Thyroid gland (tissue), 4 donors: Measurements from ENCODE around the gene GOLGA7B.

ENCODE experiments used
- POLR2A ChIP-seq, 2 donors: fragments of 450-650 bp; IDR thresholded peaks; one replicate each; pipeline ENCODE4 v1.6.1; 2017; ENCODE audit warnings: antibody characterized with exemption in 2 of 2, mild to moderate bottlenecking in 2 of 2, moderate library complexity in 1 of 2
- TF ChIP-seq, protein P1 (sequence below), 6 experiments: fragments of 200-600 bp in 3 of 6; fragments of 450-650 bp in 3 of 6; sonication (generic) in 3 of 6; IDR thresholded peaks; one replicate each; pipeline ENCODE4 v1.5.1; 2016 to 2019; ENCODE audit warnings: antibody characterized with exemption in 6 of 6, mild to moderate bottlenecking in 2 of 6, inconsistent platforms in 1 of 6, moderate library complexity in 1 of 6

DNA sequence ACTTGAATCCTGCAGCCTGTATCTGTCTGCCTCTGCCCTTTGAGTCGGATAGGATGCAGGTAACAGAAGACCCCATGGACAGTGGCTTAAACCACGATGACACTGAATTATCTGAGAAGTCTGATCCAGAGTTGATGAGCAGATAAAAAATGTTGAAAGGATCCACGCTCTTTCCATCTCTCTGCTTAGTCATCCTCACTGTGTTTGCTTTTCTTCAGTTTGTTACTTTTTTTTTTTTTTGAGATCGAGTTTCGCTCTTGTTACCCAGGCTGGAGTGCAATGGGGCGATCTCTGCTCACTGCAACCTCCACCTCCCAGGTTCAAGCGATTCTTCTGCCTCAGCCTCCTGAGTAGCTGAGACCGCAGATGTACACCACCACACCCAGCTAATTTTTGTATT, 36.9 kb upstream of the GOLGA7B start:
- TF ChIP-seq, protein P1, sequence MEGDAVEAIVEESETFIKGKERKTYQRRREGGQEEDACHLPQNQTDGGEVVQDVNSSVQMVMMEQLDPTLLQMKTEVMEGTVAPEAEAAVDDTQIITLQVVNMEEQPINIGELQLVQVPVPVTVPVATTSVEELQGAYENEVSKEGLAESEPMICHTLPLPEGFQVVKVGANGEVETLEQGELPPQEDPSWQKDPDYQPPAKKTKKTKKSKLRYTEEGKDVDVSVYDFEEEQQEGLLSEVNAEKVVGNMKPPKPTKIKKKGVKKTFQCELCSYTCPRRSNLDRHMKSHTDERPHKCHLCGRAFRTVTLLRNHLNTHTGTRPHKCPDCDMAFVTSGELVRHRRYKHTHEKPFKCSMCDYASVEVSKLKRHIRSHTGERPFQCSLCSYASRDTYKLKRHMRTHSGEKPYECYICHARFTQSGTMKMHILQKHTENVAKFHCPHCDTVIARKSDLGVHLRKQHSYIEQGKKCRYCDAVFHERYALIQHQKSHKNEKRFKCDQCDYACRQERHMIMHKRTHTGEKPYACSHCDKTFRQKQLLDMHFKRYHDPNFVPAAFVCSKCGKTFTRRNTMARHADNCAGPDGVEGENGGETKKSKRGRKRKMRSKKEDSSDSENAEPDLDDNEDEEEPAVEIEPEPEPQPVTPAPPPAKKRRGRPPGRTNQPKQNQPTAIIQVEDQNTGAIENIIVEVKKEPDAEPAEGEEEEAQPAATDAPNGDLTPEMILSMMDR (IDR thresholded peaks at IDR 0.05), result no peak
- TF ChIP-seq POLR2A (IDR thresholded peaks at IDR 0.05), result no peak
